Hippocampal formation (tissue), 2 donors: ENCODE measurements around the gene DPH1.

Experiments
- DNase-seq, 2 donors: peaks; one replicate each; lab custom pipeline; 2025; lab: John Stamatoyannopoulos, UW

The DPH1 gene

DNA sequence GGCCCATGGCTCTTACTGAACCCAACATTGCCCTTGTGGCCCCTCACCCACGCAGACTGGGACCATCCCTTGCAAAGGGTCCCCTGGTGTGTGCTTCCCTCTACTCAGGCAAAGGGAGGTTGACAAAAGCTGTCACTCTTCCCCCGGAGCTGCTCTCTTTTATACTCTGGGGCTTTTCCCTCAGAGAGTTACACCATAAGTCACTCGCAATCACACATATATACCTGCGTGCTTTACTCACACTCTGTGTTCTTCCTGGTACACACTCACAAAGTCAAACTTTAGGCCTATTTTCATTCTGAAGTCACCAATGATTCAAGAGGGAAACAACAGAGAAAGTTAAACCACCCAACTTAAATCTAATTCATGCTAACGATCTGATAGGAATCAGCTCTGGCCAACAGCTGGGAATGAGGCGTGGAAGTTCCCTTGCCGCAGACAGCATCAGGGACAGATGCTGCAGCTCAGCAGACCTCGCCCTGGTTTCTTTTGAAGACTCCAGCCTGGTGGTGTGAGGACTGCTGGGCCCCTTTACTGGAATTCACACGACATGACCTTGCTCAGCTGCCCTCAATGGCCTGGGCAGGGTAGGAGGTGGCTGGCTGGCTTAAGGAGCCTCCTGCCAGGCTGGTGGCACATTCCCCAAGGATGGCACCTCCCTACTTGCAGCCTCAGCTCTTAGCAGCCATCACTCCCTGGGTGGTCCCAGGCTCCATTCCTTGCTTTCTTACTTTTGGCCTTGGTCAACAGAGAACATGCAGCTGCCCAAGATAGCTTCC is 52.2 kb downstream of the DPH1 start:
- DNase-seq: no peak

DNA sequence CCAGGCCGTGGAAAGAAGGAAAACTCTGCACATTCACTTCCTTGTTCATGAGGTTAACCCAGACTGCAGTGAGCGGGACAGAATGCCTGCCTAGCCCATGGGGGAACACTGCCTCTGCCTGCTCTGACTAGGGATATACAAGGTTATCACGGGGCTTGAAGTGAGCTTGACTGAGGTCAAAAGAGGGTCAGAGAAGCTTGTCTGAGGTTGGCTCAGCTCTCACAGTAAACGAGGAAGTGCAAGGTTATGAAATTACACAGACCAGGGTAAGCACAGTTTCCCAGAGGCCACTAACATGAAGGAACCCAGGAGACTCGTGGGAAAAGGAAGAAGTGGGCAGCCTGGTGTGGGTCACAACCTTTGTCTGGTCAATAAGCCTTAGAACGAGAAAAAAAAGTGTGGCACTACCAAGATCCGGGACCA is 53.7 kb downstream of the DPH1 start:
- peak; percentile 31 to 32 for DNase-seq

DNA sequence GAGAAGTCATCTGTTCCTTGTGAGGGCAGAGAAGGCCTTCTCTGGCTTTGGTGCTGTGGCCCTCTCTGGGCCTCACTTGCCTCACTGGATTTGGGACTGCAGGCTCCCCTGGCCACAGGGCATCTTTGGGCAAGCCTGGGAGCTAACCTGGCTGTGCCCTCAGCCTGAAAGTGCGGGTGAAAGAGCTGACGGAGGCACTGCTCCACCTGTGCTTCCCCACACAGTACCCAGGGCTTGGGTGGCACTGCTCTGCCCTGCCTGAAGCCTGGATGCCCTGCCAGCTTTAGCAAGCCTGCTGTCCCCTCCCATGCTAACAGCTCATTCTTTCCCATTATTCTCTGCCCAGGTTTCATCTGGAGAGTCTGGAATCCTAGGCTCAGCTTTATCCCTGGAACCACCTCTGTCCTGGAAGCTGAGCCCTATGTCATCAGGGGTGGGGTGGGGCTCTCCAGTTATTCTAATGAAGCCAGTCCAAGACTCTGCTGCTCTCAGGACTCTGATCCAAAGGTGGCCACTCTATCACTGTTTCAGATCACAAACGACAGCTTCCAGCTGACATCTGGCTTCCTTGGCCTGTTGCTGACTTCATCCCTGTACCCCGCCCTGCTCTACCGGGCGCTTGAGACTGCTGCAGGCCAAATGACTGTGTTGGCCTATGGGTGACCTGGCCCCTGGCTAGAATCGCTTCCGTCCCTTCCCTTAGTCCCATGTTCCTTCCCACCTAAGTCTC is 54.2 kb downstream of the DPH1 start:
- DNase-seq: no peak

DNA sequence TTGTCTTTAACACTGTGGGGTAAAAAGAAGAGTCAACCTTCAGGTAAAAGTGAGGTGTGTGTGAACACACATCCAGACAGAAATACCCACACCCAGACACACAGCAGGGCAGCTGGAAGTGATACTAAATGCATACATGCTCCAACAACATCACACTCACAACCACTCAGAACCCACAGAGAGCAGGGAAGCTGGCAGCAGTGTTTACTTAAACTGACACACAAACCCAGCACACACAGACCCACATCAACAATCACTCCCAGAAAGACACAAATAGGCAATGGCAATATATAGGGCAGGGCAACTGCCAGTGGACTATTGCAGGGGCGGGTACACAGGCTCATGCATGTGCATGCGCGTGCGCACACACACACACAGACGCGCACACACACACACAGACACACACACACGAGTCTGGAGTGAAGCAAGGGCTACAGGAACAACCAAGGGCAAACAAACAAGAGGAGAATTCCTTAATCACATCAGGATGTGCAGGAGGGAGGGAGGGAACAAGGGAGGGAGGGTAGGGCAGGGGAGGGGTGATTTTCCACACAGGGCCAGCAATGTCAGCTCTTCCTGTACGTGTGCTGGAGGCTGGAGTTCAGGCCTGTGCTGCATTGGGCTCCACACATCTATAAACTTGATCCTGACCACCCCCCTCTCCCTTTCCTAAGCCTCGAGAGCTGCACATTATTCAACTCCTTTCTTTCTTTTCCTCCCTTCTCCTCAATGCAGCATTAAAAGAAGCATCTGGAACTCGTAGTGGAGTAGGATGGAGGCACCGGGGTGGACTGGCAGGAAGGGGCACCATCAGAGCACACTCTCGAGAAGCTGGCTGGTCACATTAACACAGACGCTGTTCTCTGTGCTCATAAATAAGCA is 55.1 kb downstream of the DPH1 start:
- no peak for DNase-seq

DNA sequence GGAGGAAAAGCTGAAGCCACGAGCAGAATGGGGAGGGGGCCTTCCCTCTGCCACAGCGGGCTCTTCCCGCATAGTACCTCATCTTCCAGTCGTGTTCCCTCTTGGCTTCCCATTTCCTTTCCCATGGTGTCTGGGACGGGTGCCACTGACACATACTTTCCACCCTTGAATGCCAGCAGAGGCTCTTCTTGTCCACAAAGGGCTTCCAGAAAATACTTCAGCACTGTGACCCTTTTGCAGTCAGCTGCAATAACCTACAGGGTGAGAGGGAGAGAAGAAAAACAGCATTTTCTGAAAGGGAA is 55.6 kb downstream of the DPH1 start:
- no peak for DNase-seq

DNA sequence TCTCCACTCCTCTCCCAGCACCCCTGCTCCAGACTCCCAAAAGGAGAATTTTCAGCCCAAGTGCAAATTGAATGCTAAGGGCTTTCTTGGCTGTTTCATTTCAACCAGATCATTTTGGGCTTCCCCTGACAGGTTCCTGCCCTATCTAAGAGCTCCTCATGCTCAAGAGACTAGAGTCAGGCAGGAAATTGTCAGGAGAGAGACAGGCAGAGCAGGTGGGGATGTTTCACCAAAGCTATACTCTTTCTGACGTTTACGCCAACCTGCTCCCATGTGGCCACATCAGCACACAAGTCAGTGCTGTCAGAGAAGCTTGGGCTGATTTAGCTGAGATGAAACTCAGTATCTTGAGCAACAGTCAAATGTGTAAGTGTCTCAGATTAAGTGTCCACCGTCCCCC is 56.4 kb downstream of the DPH1 start:
- no peak for DNase-seq

DNA sequence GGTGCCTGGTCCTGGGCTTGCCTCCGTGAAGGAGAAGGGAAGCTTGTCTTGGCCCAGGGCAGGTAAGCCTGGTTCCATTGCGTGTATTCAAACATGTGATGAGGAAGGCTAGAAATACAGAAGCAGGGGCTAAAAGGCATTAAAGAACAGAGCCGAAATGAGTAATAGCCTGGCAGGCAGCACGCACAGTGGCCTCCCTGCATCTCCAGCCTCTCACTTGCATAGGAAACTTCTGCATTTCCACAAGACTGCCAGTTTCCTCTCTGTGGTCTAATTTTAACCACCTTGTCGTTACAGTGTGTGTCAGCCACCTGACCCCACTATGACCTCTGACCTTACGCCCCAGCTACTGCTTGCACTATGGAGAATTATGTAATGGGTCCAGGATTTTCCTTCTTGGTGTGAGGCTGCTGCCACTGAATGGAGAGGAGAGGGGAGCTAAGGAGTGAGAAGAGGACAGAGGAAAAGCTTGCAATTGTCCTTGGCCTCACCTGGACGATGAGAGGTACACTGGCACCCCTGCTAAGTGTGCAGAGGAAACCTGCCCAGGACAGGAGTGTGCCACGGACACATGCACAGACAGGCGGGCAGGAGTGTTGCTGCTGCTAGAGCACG is 57.8 kb downstream of the DPH1 start:
- DNase-seq: no peak

DNA sequence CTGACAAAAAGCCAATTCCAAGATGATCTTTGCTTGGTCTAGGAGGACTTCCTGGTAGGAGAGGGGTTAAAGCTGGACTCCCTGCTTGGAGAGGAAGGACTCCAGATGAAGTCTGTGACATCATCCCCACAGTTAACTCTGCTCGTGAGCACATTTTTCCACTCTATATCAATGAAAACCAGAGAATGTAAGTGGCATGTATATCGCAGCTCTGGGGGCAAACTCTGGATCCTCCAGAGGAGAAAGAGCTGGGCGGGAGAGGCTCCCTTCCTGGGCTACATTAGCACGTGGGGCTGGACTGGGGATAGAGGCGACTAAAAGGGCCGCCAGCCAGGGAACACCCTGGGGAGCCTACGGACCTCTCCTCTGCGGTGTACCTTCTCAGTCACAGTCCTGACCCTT is 59.1 kb downstream of the DPH1 start:
- DNase-seq: no peak

DNA sequence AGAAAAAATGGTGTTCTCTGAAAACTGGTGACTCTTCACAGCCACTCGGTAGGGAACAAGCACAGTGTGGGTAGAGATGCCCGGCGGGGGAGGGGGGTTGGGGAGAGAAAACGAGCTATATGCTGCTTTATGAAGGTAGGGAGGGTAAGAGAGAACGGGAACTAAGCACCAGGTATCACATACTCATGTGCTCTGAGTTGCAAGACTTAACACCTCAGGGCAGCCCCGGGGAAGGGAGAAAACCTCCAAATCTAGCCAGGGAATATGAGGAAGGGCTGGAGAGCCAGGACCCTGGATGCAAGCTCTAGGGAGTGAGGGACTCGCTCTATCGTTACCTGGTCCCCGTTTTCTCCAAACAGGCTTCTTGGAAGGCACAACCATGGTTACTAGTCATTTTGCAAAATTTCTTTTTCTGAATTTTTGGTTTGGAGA is 60.3 kb downstream of the DPH1 start:
- DNase-seq: no peak

DNA sequence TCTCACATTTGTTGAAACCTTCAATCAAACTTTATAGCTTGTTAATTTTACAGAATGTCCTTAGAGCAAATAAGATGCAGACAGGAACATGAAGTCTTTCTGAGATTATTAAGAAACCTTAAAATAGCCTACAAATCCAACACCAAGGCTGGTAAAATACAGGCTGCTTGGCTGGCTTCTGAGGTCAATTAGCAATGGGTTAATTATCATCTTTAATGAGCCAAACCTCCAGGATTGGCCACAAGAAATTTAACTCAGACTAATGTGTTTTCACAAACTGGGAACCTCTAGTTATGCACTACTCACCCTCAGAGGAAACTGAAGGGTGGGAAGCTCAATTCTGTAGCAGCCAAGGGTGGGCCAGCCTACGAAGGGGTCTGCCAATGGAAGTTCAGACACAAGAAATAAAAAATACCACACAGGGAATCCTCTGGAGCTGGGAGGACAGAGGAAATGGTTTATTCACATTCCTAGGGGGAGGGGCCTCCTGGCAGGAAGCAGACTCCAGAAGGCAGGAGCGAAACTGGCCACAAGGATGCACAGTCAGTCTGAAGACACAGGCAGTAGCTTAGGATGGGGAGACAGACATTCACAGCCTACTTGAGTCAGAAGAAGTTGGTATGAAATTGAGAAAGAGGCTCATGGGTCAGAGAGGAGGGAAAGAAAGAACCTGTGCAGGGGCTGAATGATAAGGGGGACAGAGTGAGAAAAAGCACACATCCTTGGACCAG is 61.0 kb downstream of the DPH1 start:
- peak in 1 of 2 donors; percentile 48 for DNase-seq

DNA sequence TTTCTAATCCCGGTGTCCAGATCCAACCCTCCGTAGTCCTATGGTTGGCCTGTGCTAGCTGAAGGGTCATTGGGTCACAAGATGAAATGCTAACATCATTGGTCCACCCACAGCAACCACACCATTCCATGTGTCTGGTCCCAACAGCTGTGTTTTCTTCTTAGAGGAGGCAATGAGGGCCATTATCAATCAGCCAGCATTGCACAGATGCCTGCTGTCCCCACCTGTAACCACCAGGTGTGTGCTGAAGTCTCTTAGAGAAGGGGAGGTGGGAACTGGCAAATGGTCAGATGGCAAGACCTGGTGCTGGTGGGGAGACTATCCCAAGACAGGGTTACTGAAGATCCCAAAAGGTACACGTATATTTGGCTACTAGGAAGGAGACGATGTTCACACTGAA is 62.3 kb downstream of the DPH1 start:
- no peak for DNase-seq

DNA sequence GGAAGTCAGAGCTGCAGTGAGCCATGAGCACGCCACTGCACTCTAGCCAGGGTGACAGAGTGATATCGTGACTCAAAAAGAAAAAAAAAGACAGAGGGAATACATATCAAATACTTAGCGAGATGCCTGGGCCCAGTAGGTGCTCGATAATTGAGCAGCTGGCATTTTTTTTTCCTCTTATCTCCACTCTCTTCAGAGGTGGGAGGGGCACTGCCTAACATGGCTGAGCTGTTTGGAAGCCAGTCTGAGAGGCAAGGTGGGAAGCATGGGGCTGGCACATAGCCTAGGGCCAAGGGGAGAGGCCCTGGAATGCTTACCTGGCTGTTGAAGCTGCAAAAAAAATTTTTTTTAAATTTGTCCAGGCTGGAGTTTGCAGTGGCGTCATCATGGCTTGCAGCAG is 63.4 kb downstream of the DPH1 start:
- DNase-seq: no peak
